Panc1 (cell line): ENCODE data around the gene CLVS2.

Experiments used
- CTCF ChIP-seq: fragments of 450-650 bp; IDR thresholded peaks from 2 replicates; pipeline ENCODE4 v1.5.1; 2017; ENCODE audit warnings: mild to moderate bottlenecking
- POLR2AphosphoS5 ChIP-seq: IDR thresholded peaks from 2 replicates; pipeline ENCODE4 v1.6.1; 2012; ENCODE audit warnings: mild to moderate bottlenecking, low read depth, low read length, moderate library complexity
- TF ChIP-seq, protein P1 (sequence below), 2 experiments: IDR thresholded peaks; 2 replicates each; pipeline ENCODE4 v1.6.1; 2011 to 2012; ENCODE audit warnings: low read depth in 2 of 2, control low read depth in 1 of 2, low read length in 1 of 2, mild to moderate bottlenecking in 1 of 2, moderate library complexity in 1 of 2; ENCODE audit not compliant: insufficient read depth in 1 of 2

GRCh38 chr6:123062670-123063069 lies 66.6 kb downstream of the CLVS2 start:
- TF ChIP-seq CTCF (no peak), POLR2AphosphoS5 (no peak)
- TF ChIP-seq, protein P1, sequence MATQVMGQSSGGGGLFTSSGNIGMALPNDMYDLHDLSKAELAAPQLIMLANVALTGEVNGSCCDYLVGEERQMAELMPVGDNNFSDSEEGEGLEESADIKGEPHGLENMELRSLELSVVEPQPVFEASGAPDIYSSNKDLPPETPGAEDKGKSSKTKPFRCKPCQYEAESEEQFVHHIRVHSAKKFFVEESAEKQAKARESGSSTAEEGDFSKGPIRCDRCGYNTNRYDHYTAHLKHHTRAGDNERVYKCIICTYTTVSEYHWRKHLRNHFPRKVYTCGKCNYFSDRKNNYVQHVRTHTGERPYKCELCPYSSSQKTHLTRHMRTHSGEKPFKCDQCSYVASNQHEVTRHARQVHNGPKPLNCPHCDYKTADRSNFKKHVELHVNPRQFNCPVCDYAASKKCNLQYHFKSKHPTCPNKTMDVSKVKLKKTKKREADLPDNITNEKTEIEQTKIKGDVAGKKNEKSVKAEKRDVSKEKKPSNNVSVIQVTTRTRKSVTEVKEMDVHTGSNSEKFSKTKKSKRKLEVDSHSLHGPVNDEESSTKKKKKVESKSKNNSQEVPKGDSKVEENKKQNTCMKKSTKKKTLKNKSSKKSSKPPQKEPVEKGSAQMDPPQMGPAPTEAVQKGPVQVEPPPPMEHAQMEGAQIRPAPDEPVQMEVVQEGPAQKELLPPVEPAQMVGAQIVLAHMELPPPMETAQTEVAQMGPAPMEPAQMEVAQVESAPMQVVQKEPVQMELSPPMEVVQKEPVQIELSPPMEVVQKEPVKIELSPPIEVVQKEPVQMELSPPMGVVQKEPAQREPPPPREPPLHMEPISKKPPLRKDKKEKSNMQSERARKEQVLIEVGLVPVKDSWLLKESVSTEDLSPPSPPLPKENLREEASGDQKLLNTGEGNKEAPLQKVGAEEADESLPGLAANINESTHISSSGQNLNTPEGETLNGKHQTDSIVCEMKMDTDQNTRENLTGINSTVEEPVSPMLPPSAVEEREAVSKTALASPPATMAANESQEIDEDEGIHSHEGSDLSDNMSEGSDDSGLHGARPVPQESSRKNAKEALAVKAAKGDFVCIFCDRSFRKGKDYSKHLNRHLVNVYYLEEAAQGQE (IDR thresholded peaks at IDR 0.05; ENCODE audit: insufficient read depth in 1 of 2, low read depth in 2 of 2, low read length in 1 of 2) = no peak
